Medulla oblongata (tissue), 1 donor: ENCODE data around the gene KREMEN1.

Source experiments
- DNase-seq: peaks from one replicate; pipeline ENCODE4 v3.0.0-alpha.2; 2015; ENCODE audit errors: extremely low spot score

KREMEN1 gene

DNA sequence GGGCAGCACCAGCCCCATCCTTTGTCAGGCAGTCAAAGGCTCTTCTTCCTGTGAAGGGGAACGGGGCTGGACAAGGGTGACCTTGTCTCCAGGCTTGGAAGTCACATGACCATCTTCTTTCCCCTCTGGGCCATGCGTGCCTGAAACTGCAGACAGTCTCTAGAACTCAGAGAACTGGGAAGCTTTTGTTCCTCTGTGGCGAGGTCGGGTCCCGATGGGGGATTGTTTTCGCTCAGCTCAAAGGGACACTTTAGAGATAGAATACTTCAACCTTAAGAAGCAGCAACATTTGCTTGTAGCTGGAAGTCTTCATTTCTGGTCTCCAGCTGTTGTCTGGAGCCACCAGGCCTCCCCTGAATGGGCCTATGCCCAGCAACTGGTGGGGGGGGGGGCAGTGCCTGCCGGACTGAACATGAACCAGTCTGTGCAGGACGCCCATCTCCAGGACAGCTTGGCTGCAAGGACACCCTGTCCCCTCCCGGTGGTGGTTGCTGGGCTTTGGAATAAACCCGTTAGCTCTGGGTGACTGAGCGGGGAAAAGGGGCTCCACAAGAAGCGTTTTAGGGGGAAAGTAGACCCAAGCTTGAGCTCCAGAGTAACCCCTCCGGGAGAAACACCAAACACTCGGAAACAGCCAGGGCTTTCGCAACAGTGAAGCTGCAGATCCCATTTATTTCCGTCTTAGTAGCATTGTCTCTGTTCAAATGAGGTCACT, 77.2 kb downstream of the KREMEN1 start:
- peak; percentile 79 for DNase-seq

DNA sequence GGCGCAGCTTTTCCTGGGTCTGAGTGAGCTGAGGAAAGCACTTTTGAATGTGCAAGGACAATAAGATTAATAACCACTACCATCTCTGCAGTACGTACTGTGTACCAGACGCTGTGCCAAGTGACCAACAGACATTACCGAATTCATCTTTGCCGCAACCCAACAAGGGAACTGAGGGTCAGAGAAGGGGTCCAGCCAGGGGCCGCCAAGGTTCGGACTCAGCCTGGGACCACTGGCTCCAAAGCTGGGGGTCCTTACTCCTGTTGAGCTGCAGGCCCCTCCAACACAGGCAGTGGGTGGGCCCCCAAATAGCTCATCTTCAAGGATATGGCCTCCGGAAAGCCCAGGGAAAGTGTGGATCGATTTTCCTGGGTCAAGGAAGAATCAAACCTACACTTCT, 77.9 kb downstream of the KREMEN1 start:
- no peak for DNase-seq

DNA sequence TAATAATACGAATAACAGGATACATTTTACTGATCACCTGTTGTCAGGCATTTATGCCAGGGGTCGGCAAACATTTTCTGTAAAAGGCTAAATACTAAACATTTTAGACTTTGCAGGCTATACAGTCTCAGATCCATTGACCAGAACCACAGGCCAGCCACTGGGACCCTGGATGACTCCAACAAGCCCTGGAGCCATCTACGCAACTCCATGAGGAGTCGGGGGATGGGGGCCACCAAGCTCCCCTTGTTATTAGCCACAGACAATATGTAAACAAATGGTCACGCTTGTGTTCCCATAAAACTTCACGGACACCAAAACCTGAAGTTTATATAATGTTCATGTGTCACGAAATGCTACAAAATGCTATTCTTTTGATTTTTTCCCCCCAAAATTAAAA, 78.5 kb downstream of the KREMEN1 start:
- no peak for DNase-seq

DNA sequence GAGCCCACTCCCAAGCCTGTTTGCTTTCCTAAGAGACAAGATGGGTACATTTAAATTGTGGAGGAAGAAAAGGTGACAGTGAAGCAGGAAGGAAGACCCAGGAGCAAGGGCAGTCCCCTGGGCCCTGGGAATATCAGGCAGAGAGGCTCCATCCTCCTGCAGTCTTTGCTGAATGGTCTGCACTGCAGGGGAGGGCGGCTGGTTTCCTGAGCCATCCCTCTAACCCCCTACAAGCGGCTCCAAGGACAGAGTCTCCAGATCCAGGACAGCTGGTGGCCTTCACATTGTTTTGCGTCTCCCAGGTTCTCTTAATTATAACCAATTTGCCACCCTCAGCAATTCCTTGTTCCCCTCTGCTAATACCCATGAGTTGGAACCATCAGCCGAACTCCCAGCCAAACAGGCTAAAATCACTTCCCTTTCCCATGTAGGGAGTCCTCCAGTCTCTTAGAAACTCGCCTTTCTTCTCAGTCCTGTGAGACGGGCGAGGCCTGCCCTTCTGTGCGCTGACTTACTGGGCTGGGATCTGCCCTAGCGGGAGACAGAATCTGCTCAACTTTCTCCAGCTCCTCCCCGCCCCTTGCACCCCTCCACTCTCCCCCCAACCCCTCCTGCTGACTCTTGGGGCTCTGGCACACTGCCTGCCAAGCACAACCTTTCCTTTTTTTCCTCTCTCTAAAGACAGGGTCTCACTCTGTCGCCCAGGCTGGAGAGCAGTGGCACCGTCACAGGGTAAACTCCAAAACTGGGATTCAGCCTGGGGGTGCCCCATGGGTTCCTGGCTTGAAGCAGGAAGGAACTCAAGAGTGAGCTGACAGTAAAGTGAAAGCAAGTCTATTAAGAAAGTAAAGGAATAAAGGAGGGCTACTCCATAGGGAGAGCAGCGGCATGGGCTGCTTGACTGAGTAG, 79.5 kb downstream of the KREMEN1 start:
- peak; percentile 81 for DNase-seq

DNA sequence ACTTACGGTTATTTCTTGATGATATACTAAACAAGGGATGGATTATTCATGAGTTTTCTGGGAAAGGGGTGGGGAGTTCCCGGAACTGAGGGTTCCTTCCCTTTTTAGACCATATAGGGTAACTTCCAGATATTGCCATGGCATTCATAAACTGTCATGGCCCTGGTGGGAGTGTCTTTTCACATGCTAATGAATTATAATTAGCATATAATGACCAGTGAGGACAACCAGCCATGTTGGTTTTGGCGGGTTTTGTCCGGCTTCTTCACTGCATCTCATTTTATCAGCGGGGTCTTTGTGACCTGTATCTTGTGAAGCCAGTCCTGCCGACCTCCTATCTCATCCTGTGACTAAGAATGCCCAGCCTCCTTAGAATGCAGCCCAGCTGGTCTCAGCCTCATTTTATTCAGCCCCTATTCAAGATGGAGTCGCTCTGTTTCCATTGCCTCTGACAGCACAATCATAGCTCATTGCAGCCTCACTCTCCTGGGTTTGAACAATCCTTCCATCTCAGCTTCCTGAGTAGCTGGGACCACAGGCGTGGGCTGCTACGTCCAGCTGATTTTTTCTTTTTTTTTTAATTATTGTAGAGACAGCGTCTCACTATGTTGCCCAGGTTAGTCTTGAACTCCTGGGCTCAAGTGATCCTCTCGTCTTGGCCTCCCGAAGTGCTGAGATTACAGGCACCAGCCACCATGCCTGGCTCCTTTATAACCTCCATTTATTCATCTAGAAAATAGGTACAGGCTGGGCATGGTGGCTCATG, 80.3 kb downstream of the KREMEN1 start:
- no peak for DNase-seq

DNA sequence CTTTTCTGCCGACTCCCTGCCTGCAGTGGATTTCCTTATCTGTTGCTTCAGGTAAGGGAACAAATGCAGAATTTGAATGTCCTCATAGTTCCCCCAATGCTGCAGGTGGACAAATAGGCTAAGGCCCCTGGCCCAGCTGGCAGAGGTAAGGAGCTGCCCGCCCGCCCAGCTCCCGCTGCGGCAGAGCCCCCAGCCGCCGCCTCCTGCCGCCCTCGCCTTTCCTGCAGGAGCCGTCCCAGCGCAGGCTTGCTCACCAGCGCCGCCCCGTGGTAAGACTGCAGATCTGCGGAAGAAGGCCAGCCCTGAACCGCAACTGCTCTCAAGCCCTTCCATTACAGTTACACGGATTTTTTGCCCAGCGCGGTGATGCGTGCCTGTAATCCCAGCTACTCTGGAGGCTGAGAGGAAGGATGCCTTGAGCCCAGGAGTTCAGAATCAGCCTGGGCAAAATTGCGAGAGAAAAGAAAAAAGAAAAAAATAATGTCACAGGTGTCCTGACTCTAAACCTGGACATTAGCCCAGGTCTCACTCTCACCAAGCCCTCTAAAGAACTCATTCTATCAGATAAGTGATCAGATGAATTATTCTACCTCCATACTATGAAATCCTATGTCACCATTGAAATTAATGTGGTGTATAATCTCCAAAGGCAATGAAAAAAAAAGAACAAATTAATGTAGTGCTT, 81.7 kb downstream of the KREMEN1 start:
- DNase-seq = peak; percentile 74

DNA sequence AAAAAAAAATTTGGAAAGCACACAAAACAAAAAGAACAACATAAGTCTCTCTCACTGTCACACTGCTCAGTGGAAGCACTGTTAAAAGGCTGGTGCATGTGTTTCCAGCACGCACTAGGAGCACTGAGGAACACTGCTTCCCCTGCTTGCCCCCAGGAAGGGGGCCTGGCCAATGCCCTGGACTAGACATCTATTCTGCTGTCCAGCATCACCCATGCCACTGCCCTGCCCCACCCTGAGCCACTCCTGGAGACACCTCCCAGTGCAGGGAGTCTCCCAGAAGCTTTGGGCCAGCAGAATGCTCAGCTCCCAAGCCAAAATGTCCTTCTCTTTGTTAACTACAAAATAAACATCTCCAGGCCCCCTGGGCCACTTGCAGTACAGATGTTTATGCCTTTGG, 83.1 kb downstream of the KREMEN1 start:
- no peak for DNase-seq

DNA sequence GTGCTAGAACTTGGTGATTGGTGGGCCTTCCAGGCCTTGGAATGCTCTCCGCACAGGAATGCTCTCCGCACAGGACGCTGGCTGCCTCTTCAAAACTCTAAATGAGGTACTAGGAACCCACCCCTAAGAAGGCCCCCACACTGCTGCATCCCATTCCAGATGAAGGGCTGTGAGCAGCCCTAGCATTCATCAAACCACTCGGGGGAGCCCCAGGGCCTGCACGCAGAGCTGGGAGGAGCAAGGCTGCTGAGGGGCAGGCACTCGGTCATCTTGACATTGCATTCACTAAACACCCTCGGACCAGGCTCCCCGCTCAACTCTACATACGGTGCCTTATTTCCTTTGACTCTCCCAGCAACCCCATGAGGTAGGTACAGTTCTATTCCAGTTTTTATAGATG, 83.7 kb downstream of the KREMEN1 start:
- no peak for DNase-seq

DNA sequence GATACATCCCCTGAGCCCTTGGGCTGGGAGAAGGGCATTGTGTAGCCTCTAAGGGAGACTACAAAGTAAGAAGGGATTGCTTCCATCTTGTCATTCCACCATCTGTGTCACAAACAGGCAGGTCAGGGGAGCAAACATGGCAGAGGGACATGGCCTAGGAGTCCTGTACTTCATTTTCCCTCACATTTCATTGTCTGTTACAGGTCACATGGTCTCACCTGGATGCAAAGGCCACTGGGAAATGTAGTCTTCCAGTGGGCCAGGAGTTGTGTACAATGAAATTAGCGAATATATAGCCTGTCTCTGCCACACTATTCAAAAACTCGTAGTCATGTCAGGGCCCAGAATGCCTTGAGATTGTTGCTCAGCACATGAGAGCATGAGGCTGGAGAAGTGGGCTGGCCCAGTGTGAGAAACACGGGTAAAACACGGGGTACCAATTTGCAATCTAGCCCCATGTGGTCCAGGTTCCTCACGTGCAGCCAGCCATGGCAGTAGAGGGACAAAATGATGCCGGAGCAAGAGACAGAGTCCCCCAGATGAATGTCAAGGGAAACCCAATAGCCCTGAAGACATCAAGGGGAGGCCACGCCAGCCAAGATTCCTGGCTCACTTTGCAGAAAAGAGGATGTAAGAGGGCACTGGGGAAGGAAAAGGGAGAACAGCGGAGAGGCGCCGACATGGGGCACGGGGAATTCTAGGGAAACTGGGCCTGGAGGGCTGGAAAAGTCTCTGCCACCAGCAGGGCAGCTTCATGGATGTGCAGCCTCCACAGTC, 85.1 kb downstream of the KREMEN1 start:
- no peak for DNase-seq

DNA sequence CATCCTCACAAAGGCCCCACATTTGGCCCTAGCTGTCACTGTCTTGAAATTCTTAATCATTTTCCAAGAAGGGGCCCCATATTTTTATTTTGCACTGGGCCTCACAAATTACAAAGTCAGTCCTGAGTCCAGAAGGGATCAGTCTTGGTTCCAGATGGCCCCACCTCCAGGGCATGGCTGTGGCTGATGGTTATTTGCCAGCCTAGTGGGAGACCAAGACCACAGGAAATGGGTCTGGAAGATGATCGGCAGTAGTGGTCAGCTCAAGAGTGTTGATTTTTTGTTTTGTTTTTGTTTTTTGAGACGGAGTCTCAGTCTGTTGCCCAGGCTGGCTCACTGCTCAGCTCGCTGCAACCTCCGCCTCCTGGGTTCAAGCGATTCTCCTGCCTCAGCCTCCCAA, 85.7 kb downstream of the KREMEN1 start:
- no peak for DNase-seq

DNA sequence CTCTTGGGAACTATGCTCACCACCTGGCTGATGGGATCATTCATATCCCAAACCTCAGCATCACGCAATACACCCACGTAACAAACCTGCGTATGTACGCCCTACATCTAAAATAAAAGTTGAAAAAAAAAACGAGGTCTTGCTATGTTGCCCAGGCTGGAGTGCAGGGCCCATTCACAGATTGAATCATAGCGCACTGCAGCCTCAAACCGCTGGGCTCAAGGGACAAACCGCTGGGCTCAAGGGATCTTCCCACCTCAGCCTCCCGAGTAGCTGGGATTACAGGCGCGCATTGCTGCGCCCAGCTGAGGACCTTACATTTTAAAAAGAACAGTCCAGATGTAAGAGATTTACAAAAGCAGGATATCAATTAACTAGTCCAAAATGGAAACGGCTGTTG, 91.0 kb downstream of the KREMEN1 start:
- DNase-seq = no peak

DNA sequence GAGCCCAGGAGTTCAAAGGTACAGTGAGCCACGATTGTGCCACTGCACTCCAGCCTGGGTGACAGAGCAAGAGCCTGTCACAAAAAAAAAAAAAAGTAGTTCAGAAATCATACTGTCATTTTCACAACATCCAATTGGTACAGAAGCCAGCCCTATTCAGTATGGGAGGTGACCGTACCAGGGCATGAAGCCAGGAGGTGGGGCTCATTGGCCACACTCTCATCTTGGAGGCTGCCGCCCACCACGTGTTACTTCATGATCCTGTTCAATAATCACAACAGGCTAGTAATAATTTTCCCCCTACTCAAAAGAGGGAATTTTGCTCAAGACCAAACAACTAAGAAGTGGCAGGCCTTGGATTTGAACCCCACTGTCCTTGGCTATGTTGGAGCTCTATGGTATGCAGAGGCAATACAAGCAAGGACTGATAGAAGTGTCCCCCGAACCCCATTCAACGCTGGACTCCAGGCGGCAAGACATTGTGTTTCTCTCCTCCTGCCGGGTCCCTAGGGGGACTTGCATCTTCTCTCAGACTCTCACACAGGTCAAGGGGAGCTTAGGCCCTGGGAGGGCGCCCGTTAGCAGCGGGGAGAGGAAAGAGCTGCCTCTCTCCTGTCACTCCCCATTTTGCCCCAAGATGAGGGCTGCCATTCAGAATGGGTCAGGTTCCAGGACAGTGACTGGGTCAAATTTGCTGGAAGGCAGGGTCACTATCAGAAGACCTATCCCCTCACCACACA, 92.7 kb downstream of the KREMEN1 start:
- no peak for DNase-seq

DNA sequence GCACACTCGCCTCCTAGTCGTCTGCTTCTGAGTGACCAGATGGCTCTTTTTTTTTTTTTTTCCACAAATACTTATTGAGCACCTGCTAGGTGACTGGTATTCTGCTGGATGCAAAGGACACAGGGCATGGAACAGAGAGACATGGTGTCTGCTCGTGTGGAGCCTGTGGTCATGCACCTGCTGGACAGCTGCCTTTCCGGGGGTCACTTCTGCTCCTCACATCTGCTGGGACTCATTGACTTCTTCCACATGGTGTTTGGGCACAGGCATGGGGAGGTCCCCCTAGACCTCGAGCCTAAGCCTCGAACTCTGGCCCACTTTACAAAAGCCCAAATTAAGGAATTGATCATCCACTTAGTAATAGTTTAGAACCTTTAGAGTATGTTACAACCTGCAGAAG, 93.3 kb downstream of the KREMEN1 start:
- DNase-seq = no peak

DNA sequence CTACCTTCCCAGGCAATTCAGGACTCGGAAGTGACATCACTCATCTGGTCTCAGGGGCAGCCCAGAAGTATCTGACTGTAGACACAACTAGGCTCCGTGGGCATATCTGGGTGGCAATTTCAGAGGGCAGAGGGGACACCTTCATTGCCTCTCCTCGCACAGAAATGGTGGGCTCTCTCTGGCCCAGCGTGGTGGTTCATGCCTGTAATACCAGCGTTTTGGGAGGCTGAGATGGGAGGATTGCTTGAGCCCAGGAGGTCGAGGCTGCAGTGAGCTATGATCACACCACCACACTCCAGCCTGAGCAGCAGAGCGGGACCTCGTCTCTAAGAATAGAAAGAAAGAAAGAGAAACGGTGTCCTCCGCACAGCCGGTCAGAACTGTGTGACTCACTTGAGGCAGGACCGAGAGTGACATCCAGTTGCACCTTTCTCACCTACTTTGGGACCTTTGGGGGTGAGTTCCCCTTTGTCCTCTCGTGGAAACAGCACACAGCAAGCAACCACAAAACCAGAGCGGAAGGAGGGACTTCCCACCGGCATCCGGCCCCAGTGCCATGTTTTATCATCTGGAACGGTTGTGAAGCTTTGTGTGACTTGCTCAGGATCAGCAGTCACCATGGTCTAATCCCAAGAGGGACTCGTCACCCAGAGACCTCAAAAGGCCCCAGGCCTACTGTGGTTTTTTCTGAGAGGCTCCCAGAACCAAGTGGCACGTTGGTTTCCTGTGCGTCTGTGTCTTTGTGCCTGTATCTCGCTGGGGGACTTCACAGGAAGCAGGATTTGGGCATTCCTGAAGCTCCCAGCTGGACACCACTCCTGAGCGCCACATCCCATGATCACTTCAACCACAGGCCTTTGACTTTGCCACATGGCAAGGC, 94.4 kb downstream of the KREMEN1 start:
- no peak for DNase-seq

DNA sequence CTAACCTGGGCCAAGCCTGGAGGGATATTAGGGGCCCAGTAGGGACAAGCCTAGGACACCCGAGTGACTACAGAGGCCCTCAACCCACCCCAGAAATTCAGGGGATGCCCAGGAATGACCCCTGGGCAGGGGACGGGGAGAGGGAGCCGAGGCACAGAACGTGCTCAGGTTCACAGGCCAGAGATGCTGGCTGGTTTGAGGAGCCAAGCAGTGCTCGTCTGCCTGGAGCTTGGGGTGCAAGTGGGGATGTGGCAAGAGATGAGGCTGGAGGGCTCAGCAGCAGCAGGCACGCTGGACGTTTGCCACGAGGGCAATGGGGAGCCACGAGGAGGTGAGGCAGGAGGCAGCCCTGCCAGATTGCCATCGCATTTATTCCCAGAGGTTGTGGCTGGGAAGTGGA, 98.9 kb downstream of the KREMEN1 start:
- DNase-seq = no peak

DNA sequence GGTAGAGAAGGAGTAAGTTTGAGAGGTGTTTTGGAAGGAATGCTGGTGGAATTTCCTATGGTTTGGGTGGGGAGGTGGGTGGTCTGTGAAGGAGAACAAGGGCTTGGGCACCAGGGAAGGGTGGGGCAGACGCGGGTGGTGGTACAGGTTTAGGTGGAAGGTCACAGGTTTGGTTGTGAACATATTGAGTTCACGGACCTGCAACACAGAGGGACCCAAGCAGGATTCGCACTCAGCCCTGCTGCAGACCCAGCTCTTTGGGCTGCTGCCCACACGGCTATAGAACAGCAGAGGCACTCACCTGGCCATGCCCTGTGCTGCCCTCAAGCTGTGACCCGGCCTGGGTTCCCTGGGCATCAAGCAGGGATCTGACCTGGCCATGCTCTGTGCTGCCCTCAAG, 99.4 kb downstream of the KREMEN1 start:
- no peak for DNase-seq

DNA sequence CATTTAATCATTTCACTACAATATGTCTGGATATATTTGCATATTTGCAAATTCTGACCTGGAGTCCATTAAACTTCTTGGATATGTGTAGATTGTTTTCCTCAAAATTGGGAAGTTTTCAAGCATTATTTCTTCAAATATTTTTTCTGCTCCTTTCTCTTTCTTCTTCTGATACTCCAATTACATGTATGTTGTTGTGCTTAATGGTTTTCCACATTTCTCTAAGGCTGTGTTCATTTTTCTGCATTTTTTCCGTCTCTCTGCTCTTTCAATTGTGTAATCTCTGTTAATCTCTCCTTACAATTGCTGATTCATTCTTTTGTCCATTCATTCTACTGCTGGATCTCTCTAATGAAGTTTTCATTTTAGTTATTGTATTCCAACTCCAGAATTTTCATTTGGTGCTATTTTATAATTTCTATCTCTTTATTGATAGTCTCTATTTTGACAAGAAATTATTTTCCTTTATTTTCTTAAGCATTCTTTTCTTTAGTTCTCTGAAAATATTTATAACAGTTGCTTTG, 102.5 kb downstream of the KREMEN1 start:
- no peak for DNase-seq

DNA sequence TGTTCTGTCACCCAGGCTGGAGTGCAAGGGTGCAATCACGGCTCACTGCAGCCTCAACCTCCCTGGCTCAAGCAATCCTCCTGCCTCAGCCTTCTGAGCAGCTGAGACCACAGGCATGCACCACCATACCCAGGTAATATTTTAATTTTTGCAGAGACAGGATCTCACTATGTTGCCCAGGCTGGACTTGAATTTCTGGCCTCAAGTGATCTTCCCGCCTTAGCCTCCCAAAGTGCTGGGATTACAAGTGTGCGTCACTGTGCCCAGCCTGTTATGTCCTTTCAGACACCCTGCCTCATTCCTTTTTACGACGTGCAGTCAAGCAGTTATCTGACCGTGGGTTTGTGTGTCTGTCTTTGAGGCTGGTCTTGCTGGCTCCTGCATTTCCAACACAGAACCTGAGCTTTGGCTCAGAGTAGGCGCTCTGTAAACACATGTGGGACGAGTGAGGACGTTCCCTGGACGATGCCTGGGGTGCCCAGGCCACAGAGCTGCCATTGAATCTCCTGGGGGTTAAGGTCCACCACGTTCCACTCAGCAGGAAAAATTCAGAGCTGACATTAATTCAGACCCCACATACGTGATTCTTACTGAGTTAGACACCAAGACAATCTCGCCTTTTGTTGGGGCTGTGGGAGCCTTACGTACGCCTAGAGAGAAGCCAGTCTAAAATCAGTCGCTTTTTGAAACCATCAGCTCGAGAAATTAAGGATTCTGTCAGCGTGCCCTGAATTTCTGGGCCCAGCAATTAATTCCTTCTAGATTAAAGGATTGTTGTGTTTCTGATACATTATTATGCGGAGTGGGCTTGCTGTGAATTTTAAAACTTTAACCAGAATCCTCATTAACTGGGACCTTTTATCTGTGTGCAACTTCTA, 111.4 kb downstream of the KREMEN1 start:
- DNase-seq = peak; percentile 20
